H1 (cell line): ENCODE measurements around the gene STX2. TPM values are rescaled to one million over a fixed set of nuclear protein-coding genes. Genes with fewer than 3 reads are reported as not detected.

ENCODE experiments used
- CTCF ChIA-PET: fragments of 300-600 bp; sonication (Branson Sonifier 250); formaldehyde crosslinking; loops from one replicate; lab custom pipeline; 2021; ENCODE audit not compliant: partially characterized antibody; lab: Charles Lee
- POLR2A ChIA-PET: fragments of 300-600 bp; sonication (Branson Sonifier 250); formaldehyde crosslinking; loops from one replicate; lab custom pipeline; 2021; ENCODE audit warnings: inconsistent platforms; ENCODE audit not compliant: partially characterized antibody; lab: Charles Lee
- DNase-seq, 2 experiments: peaks; one replicate each; pipeline versions ENCODE4 v3.0.0 to v3.0.0-alpha.2; 2010 to 2022; ENCODE audit warnings: low spot score in 2 of 2, low read depth in 1 of 2, mixed read lengths in 1 of 2
- FAIRE-seq: peaks from 2 replicates; lab custom pipeline; 2011; peaks lifted over from hg19 to GRCh38; lab: Jason Lieb, UNC
- H2AFZ ChIP-seq: 2 replicates; pipeline ENCODE4 v1.8.1; 2012; ENCODE audit warnings: low read length, inconsistent platforms
- H2AK5ac ChIP-seq: 2 replicates; pipeline ENCODE4 v1.6.1; 2013; ENCODE audit warnings: low read depth, low read length
- H2BK120ac ChIP-seq: replicated peaks from 2 replicates; pipeline ENCODE3; 2013; ENCODE audit warnings: low read depth, low read length, inconsistent platforms
- H2BK12ac ChIP-seq: 2 replicates; pipeline ENCODE4 v1.6.1; 2013; ENCODE audit warnings: low read depth, low read length
- H2BK15ac ChIP-seq: 2 replicates; pipeline ENCODE4 v1.6.1; 2013; ENCODE audit warnings: low read length
- H2BK20ac ChIP-seq: 2 replicates; pipeline ENCODE4 v1.6.1; 2013; ENCODE audit warnings: low read length
- H2BK5ac ChIP-seq: 2 replicates; pipeline ENCODE4 v1.6.1; 2013; ENCODE audit warnings: low read depth, low read length
- H3K14ac ChIP-seq: 2 replicates; pipeline ENCODE4 v1.6.1; 2013; ENCODE audit warnings: inconsistent platforms; ENCODE audit not compliant: insufficient read length
- H3K18ac ChIP-seq: 2 replicates; pipeline ENCODE4 v1.6.1; 2013; ENCODE audit warnings: low read length; ENCODE audit errors: extremely low read depth
- H3K23ac ChIP-seq: 2 replicates; pipeline ENCODE4 v1.6.1; 2013; ENCODE audit warnings: inconsistent platforms; ENCODE audit not compliant: insufficient read length
- H3K23me2 ChIP-seq: 2 replicates; pipeline ENCODE4 v1.6.1; 2013; ENCODE audit warnings: low read depth, low read length
- H3K27ac ChIP-seq: 2 replicates; pipeline ENCODE4 v1.6.1; 2011; ENCODE audit warnings: low read depth, low read length, inconsistent platforms
- H3K27me3 ChIP-seq, 4 experiments: replicated peaks in 1 of 4; 1 replicate in 1 of 4; 2 replicates in 3 of 4; pipeline versions ENCODE4 v1.6.1 to v1.8.1; 2011 to 2013; ENCODE audit warnings: low read length in 3 of 4, mild to moderate bottlenecking in 3 of 4, inconsistent platforms in 2 of 4, mixed read lengths in 2 of 4, moderate library complexity in 1 of 4; ENCODE audit not compliant: control insufficient read depth in 3 of 4, insufficient read depth in 3 of 4; ENCODE audit errors: extremely low read depth in 1 of 4
- H3K36me3 ChIP-seq, 4 experiments: 2 replicates each; pipeline versions ENCODE4 v1.6.1 to v1.8.1; 2011 to 2013; ENCODE audit warnings: mild to moderate bottlenecking in 4 of 4, low read length in 3 of 4, moderate library complexity in 2 of 4, control low read depth in 1 of 4, inconsistent platforms in 1 of 4; ENCODE audit not compliant: insufficient read depth in 4 of 4, control insufficient read depth in 2 of 4
- H3K4ac ChIP-seq: replicated peaks from 2 replicates; pipeline ENCODE3; 2013; ENCODE audit warnings: low read length, low read depth, mixed read lengths, inconsistent platforms; ENCODE audit not compliant: insufficient read length
- H3K4me1 ChIP-seq, 4 experiments: replicated peaks in 1 of 4; 1 replicate in 1 of 4; 2 replicates in 3 of 4; pipeline versions ENCODE4 v1.6.1 to v1.8.1; 2011 to 2013; ENCODE audit warnings: low read length in 3 of 4, inconsistent platforms in 2 of 4, mixed read lengths in 1 of 4; ENCODE audit not compliant: insufficient read depth in 4 of 4, control insufficient read depth in 3 of 4
- H3K4me2 ChIP-seq, 2 experiments: 2 replicates each; pipeline versions ENCODE4 v1.6.1 to v1.8.1; 2011 to 2013; ENCODE audit warnings: low read depth in 2 of 2, low read length in 2 of 2, control low read depth in 1 of 2, inconsistent platforms in 1 of 2, mild to moderate bottlenecking in 1 of 2; ENCODE audit not compliant: insufficient read depth in 1 of 2
- H3K4me3 ChIP-seq, 4 experiments: fragments of 200-600, 300-600 bp in 1 of 4; sonication (generic), shearing (Covaris generic), sonication (Bioruptor Twin) in 1 of 4; 2 replicates each; pipeline versions ENCODE4 v1.5.1 to v1.8.1; 2011 to 2016; ENCODE audit warnings: low read length in 4 of 4, low read depth in 3 of 4, control low read depth in 2 of 4, inconsistent platforms in 2 of 4, mild to moderate bottlenecking in 2 of 4, mixed read lengths in 1 of 4, moderate library complexity in 1 of 4; ENCODE audit not compliant: insufficient read depth in 2 of 4; ENCODE audit errors: extremely low read depth in 1 of 4
- H3K56ac ChIP-seq: replicated peaks from 2 replicates; pipeline ENCODE3; 2013; ENCODE audit warnings: low read depth, mild to moderate bottlenecking, mixed read lengths, low read length, inconsistent platforms; ENCODE audit not compliant: insufficient read length
- H3K79me1 ChIP-seq: 2 replicates; pipeline ENCODE4 v1.6.1; 2013; ENCODE audit warnings: low read depth, low read length, control low read depth
- H3K79me2 ChIP-seq, 2 experiments: 2 replicates each; pipeline versions ENCODE4 v1.6.1 to v1.8.1; 2012 to 2013; ENCODE audit warnings: low read length in 2 of 2, mild to moderate bottlenecking in 2 of 2, inconsistent platforms in 1 of 2; ENCODE audit not compliant: insufficient read depth in 2 of 2, control insufficient read depth in 1 of 2
- H3K9ac ChIP-seq, 4 experiments: replicated peaks in 1 of 4; 1 replicate in 1 of 4; 2 replicates in 3 of 4; pipeline versions ENCODE4 v1.6.1 to v1.8.1; 2011 to 2013; ENCODE audit warnings: low read depth in 3 of 4, low read length in 3 of 4, control low read depth in 2 of 4, mild to moderate bottlenecking in 2 of 4, moderate library complexity in 2 of 4, inconsistent platforms in 1 of 4; ENCODE audit errors: extremely low read depth in 1 of 4
- H3K9me3 ChIP-seq, 2 experiments: 2 replicates each; pipeline versions ENCODE4 v1.6.1 to v1.8.1; 2012 to 2013; ENCODE audit warnings: mild to moderate bottlenecking in 2 of 2, moderate library complexity in 2 of 2, control low read depth in 1 of 2, inconsistent platforms in 1 of 2, low read depth in 1 of 2, low read length in 1 of 2, mixed read lengths in 1 of 2; ENCODE audit not compliant: insufficient read depth in 2 of 2
- H4K20me1 ChIP-seq, 2 experiments: replicated peaks in 1 of 2; 2 replicates each; pipeline versions ENCODE3 to v1.8.1; 2011 to 2013; ENCODE audit warnings: inconsistent platforms in 2 of 2, low read length in 2 of 2, mild to moderate bottlenecking in 1 of 2; ENCODE audit not compliant: insufficient read depth in 2 of 2, control insufficient read depth in 1 of 2
- H4K5ac ChIP-seq: 2 replicates; pipeline ENCODE4 v1.6.1; 2013; ENCODE audit warnings: low read length, low read depth, mixed read lengths, inconsistent platforms; ENCODE audit not compliant: insufficient read length
- H4K8ac ChIP-seq: 2 replicates; pipeline ENCODE4 v1.8.0; 2013; ENCODE audit warnings: mild to moderate bottlenecking, moderate library complexity, low read length, inconsistent platforms; ENCODE audit not compliant: insufficient read depth; ENCODE audit errors: extremely low read depth
- H4K91ac ChIP-seq: replicated peaks from 2 replicates; pipeline ENCODE3; 2013; ENCODE audit warnings: low read length, mixed read lengths, inconsistent platforms; ENCODE audit not compliant: insufficient read length
- CBX8 ChIP-seq: fragments of 300-800, 300-1000 bp; sonication (generic); IDR thresholded peaks from 2 replicates; pipeline ENCODE4 v1.7.1; 2016; ENCODE audit warnings: low read depth, low read length, borderline replicate concordance
- WGBS, 2 experiments: shearing (Covaris generic) in 1 of 2; methylation state at CpG; one replicate each; pipeline versions ENCODE4 v1.1.6 to v1.1.7; 2013 to 2015; ENCODE audit warnings: low lambda C conversion rate in 2 of 2, mixed read lengths in 2 of 2, inconsistent platforms in 1 of 2, low coverage in 1 of 2, missing lambda C conversion rate in 1 of 2; ENCODE audit not compliant: insufficient replicate concordance in 2 of 2, insufficient coverage in 1 of 2, insufficient read length in 1 of 2; ENCODE audit errors: extremely low coverage in 1 of 2, missing lambda C conversion rate in 1 of 2; 5-methylcytosine and 5-hydroxymethylcytosine counted together
- polyA plus RNA-seq, 7 experiments: library from polyadenylated mRNA; depleted of rRNA in 3 of 7; stranded (reverse) in 5 of 7; unstranded in 2 of 7; fragments of >200 nt in 5 of 7; fragments of 200-250 nt in 2 of 7; gene quantifications; 1 replicate in 5 of 7; 2 replicates in 1 of 7; 4 replicates in 1 of 7; pipeline versions ENCODE4 v1.2.1 to v1.2.3, GENCODE V29; 2011 to 2013; ENCODE audit warnings: missing spikeins in 2 of 7, mixed read lengths in 2 of 7
- total RNA-seq: library from RNA; stranded (reverse); fragmentation: NEBNext Ultra II Directional; extraction: Animal tissue kit (Norgen Biotek cat#: 25700); gene quantifications from 2 replicates; pipeline ENCODE4 v1.2.1, GENCODE V29; 2021

STX2 gene
- total and polyA plus RNA-seq, 2 of the 8 experiments (the other 6 are each of a cell fraction or from before 2014, with no cell fraction given) = 20.0 to 26.3 TPM

- H3K4me3 ChIP-seq = no peak overlapping the region
- CTCF ChIA-PET = interaction anchor here (0.6 to 3.9 kb wide), 16 partner anchors 9 to 704 kb away, joined by 3 to 22 read pairs (median 5); partner anchors contain the start of gene RIMBP2
- no peak for TF ChIP-seq CBX8
Measured at GRCh38 chr12:130746546-130746945, 92.5 kb downstream of the STX2 start.

More at GRCh38 chr12:130746546-130746945, 92.5 kb downstream of the STX2 start:
- no peaks in the 10 kb centered on the region for H3K36me3 ChIP-seq
- H2AFZ ChIP-seq = no peak overlapping the region
- no peak overlapping the region for H2BK5ac ChIP-seq
- WGBS, 2 experiments = 85% methylated on average over 9 of the region's 9 CpGs; no CpG with 5 or more reads in 1 of the 2 experiments
- H3K18ac ChIP-seq = no peak overlapping the region
- H3K4me1 ChIP-seq = no peaks in the 10 kb centered on the region; a peak in 1 of 7 replicates
- H3K56ac ChIP-seq = no peak overlapping the region
- DNase-seq (no peak), FAIRE-seq (no peak)
- H3K9me3 ChIP-seq = no peaks in the 10 kb centered on the region
- H3K79me1 ChIP-seq = no peaks in the 10 kb centered on the region
- H3K9ac ChIP-seq = no peak overlapping the region
- POLR2A ChIA-PET = no interaction called here
- no peak overlapping the region for H3K27ac ChIP-seq
- H3K23me2 ChIP-seq = no peaks in the 10 kb centered on the region
- no peak overlapping the region for H3K23ac ChIP-seq
- no peak overlapping the region for H2BK15ac ChIP-seq
- H3K27me3 ChIP-seq = no peaks in the 10 kb centered on the region
- H2BK12ac ChIP-seq = no peak overlapping the region
- no peak overlapping the region for H2BK120ac ChIP-seq
- no peak overlapping the region for H3K4me2 ChIP-seq
- H3K14ac ChIP-seq = no peak overlapping the region
- no peak overlapping the region for H4K91ac ChIP-seq
- H4K8ac ChIP-seq = 0 out of 2 replicates have a peak overlapping the region, but pooled peaks have one; percentile 57
- H4K20me1 ChIP-seq = peaks cover 0 to 1% of the 10 kb centered on the region in 2 experiments
- H4K5ac ChIP-seq = no peak overlapping the region
- H3K4ac ChIP-seq = no peak overlapping the region
- no peak overlapping the region for H2BK20ac ChIP-seq
- no peak overlapping the region for H2AK5ac ChIP-seq
- no peaks in the 10 kb centered on the region for H3K79me2 ChIP-seq
